Peyer's patch (tissue), 4 donors: Measurements from ENCODE around the gene EFCAB5.

ENCODE experiments used
- CTCF ChIP-seq, 6 experiments: fragments of 450-650 bp in 4 of 6; fragments of 200-600 bp in 2 of 6; sonication (generic) in 1 of 6; IDR thresholded peaks; one replicate each; pipeline ENCODE4 v1.5.1; 2017 to 2019; ENCODE audit warnings: antibody characterized with exemption in 6 of 6, mild to moderate bottlenecking in 3 of 6, moderate library complexity in 1 of 6
- POLR2A ChIP-seq, 2 donors: fragments of 450-650 bp; IDR thresholded peaks; one replicate each; pipeline ENCODE4 v1.5.1; 2017; ENCODE audit warnings: antibody characterized with exemption in 2 of 2, mild to moderate bottlenecking in 2 of 2, moderate library complexity in 2 of 2

- TF ChIP-seq CTCF (IDR thresholded peaks at IDR 0.05) = no peak
- no peak for TF ChIP-seq POLR2A (IDR thresholded peaks at IDR 0.05)
Measured at GRCh38 chr17:30148376-30148775, 206.9 kb downstream of the EFCAB5 start.
